MM.1S (cell line): Measurements from ENCODE around the gene PLA1A.
A peak's percentile ranks its signal among the peaks of the same experiment; 100 is the strongest.

ENCODE experiments used
- DNase-seq: peaks from one replicate; pipeline ENCODE4 v3.0.0-alpha.2; 2015
- H2AFZ ChIP-seq: fragments of 300-600 bp; sonication (generic); 2 replicates; pipeline ENCODE4 v1.6.0; 2016; ENCODE audit warnings: antibody characterized with exemption, low read length
- H3F3A ChIP-seq: fragments of 300-600 bp; sonication (generic); 2 replicates; pipeline ENCODE4 v1.6.1; 2016; ENCODE audit warnings: mild to moderate bottlenecking, antibody characterized with exemption, low read length, moderate library complexity, mixed read lengths; ENCODE audit not compliant: insufficient read depth
- H3K27ac ChIP-seq: fragments of 300-600 bp; sonication (generic); 2 replicates; pipeline ENCODE4 v1.5.1; 2016; ENCODE audit warnings: mild to moderate bottlenecking, low read length
- H3K27me3 ChIP-seq: fragments of 300-600 bp; sonication (generic); replicated peaks from 2 replicates; pipeline ENCODE4 v1.6.0; 2016; ENCODE audit warnings: low read length; ENCODE audit not compliant: insufficient read depth
- H3K36me3 ChIP-seq: fragments of 300-600 bp; sonication (generic); replicated peaks from 2 replicates; pipeline ENCODE4 v1.6.1; 2016; ENCODE audit warnings: mild to moderate bottlenecking, low read length, mixed read lengths; ENCODE audit not compliant: insufficient read depth
- H3K4me1 ChIP-seq: fragments of 300-600 bp; sonication (generic); 2 replicates; pipeline ENCODE4 v1.6.1; 2016; ENCODE audit warnings: low read length, mixed read lengths
- H3K4me2 ChIP-seq: fragments of 300-600 bp; sonication (generic); 2 replicates; pipeline ENCODE4 v1.6.0; 2016; ENCODE audit warnings: low read depth, low read length
- H3K4me3 ChIP-seq: fragments of 300-600 bp; sonication (generic); 2 replicates; pipeline ENCODE4 v1.5.1; 2016; ENCODE audit warnings: low read length, mixed read lengths
- H3K79me2 ChIP-seq: fragments of 300-600 bp; sonication (generic); 2 replicates; pipeline ENCODE4 v1.6.1; 2016; ENCODE audit warnings: mixed run types, low read length, mixed read lengths
- H3K9ac ChIP-seq: fragments of 300-600 bp; sonication (generic); 2 replicates; pipeline ENCODE4 v1.6.1; 2016; ENCODE audit warnings: low read length, mixed read lengths
- H3K9me2 ChIP-seq: fragments of 300-600 bp; sonication (generic); replicated peaks from 2 replicates; pipeline ENCODE4 v1.6.1; 2016; ENCODE audit warnings: mild to moderate bottlenecking, low read length, mixed read lengths; ENCODE audit not compliant: insufficient read depth
- H3K9me3 ChIP-seq: fragments of 300-600 bp; sonication (generic); replicated peaks from 2 replicates; pipeline ENCODE4 v1.6.1; 2016; ENCODE audit warnings: mild to moderate bottlenecking, low read length, mixed read lengths; ENCODE audit not compliant: insufficient read depth
- H4K20me1 ChIP-seq: fragments of 300-600 bp; sonication (generic); 2 replicates; pipeline ENCODE4 v1.6.1; 2016; ENCODE audit warnings: mild to moderate bottlenecking, low read length, moderate library complexity, mixed read lengths; ENCODE audit not compliant: insufficient read depth
- EZH2 ChIP-seq: fragments of 300-600 bp; sonication (generic); optimal IDR thresholded peaks from 2 replicates; pipeline ENCODE3; 2017; ENCODE audit warnings: low read depth, mild to moderate bottlenecking, antibody characterized with exemption, low read length, mixed read lengths
- EZH2phosphoT487 ChIP-seq: fragments of 300-600 bp; sonication (generic); IDR thresholded peaks from 2 replicates; pipeline ENCODE4 v1.6.1; 2018; ENCODE audit warnings: antibody characterized with exemption, low read length
- TF ChIP-seq, protein P1 (sequence below): fragments of 300-600 bp; sonication (generic); IDR thresholded peaks from 2 replicates; pipeline ENCODE4 v1.5.1; 2016; ENCODE audit warnings: antibody characterized with exemption, low read length, mixed read lengths

PLA1A gene

DNA sequence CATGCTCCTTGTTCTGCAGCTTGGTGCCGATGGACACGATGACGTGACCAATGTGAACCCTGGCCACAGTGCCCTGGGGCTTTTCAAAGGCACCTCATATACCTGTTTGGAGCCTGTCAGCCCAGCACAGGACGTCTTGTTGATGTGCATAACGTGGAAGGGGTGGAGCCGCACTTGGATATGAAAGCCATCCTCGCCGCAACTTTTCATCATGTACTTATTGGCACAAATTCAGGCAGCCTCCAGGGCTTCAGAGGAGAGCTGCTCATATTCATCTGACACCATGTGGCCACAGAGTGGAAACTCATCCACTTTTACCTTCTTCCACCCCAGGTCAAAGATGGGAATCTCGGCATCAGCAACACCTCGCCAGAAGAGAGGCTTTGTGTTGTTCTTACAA is 38.0 kb downstream of the PLA1A start:
- Histone ChIP-seq H3K79me2 (no peaks in the 10 kb centered on the region), H3K4me1 (peaks cover 40% of the 10 kb centered on the region), H3K4me2 (no peak overlapping the region), H3K27ac (no peak overlapping the region), H3K9ac (no peak overlapping the region), H3K27me3 (no peaks in the 10 kb centered on the region), H3K9me2 (no peaks in the 10 kb centered on the region), H4K20me1 (no peaks in the 10 kb centered on the region), H3K36me3 (no peaks in the 10 kb centered on the region), H3K9me3 (no peaks in the 10 kb centered on the region), H3F3A (peaks cover 19% of the 10 kb centered on the region), H2AFZ (no peak overlapping the region; the same call in 1 of the 2 replicates), H3K4me3 (no peak overlapping the region)
- DNase-seq, result no peak
- TF ChIP-seq, protein P1, sequence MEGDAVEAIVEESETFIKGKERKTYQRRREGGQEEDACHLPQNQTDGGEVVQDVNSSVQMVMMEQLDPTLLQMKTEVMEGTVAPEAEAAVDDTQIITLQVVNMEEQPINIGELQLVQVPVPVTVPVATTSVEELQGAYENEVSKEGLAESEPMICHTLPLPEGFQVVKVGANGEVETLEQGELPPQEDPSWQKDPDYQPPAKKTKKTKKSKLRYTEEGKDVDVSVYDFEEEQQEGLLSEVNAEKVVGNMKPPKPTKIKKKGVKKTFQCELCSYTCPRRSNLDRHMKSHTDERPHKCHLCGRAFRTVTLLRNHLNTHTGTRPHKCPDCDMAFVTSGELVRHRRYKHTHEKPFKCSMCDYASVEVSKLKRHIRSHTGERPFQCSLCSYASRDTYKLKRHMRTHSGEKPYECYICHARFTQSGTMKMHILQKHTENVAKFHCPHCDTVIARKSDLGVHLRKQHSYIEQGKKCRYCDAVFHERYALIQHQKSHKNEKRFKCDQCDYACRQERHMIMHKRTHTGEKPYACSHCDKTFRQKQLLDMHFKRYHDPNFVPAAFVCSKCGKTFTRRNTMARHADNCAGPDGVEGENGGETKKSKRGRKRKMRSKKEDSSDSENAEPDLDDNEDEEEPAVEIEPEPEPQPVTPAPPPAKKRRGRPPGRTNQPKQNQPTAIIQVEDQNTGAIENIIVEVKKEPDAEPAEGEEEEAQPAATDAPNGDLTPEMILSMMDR, result no peak
- TF ChIP-seq EZH2phosphoT487 (no peak), EZH2 (no peak)

DNA sequence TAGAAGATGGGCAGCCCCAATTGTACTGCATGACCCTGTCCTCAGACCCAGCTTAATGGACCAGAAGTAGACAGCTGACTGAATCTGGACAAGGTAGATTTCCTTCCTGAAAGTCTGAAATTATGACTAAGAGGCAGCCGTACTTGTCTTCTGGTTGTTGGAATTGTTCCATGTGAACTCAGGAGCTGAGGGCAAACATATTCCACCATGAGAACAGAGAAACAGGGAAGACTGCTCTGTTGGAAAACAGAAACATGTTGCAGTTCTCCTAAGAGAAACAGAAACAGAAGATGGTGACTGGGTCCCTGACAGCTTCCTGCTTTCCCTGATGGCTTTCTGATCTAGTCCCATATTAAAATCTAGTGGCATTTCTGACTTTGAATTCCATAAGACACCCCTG is 38.6 kb downstream of the PLA1A start:
- Histone ChIP-seq H3K9me2 (no peaks in the 10 kb centered on the region), H3K36me3 (no peaks in the 10 kb centered on the region), H3K4me1 (peaks cover 40% of the 10 kb centered on the region), H4K20me1 (no peaks in the 10 kb centered on the region), H3K4me2 (no peak overlapping the region), H3K27me3 (no peaks in the 10 kb centered on the region), H3K79me2 (no peaks in the 10 kb centered on the region), H3K9ac (no peak overlapping the region), H3K4me3 (no peak overlapping the region), H2AFZ (peak overlapping the region; percentile 26; the same call in 1 of the 2 replicates), H3K9me3 (no peaks in the 10 kb centered on the region), H3K27ac (no peak overlapping the region), H3F3A (peaks cover 19% of the 10 kb centered on the region)
- TF ChIP-seq EZH2phosphoT487 (no peak), EZH2 (no peak)
- TF ChIP-seq, protein P1, result no peak
- DNase-seq, result no peak

DNA sequence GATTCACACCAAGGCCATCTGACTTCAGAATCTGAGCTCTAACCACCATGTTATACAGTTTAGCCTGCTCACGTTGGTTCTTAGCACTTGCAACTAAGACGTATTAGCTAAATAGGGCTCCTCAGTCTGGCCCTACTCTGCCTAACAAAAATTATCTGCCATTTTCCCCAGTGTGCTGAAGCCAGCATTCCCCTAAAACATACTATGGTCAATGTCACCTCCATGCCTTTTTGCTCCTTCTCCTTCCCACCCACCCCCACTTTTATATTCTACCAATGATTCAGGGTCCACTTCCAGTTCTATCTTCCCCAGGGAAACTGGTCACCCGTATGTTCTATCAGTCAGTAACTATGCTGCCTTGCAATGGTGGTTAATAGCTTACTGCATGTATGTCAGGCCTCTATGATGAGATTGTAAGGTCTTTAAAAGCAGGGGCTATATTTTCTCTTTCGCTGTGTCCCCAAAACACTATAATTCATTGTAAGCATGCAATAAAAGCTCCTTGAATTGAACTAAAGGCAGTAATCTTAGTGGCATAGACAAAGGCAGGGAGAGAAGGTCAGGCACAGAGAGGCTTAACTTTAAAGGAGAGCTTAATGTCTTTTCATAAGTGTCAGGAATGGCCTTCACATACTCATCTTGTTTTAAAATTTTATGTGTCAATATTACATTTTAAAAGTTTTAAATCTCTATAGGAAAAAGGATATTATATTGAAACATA is 39.4 kb downstream of the PLA1A start:
- H3K9me2 ChIP-seq, result no peaks in the 10 kb centered on the region
- no peaks in the 10 kb centered on the region for H3K79me2 ChIP-seq
- no peak overlapping the region; the same call in 1 of the 2 replicates for H3K9ac ChIP-seq
- H2AFZ ChIP-seq, result no peak overlapping the region
- no peaks in the 10 kb centered on the region for H3K9me3 ChIP-seq
- no peak overlapping the region for H3K4me3 ChIP-seq
- H3K36me3 ChIP-seq, result no peaks in the 10 kb centered on the region
- DNase-seq, result no peak
- H3K27ac ChIP-seq, result peak overlapping the region; percentile 93
- H3K4me1 ChIP-seq, result peaks cover 43% of the 10 kb centered on the region
- H3K27me3 ChIP-seq, result no peaks in the 10 kb centered on the region
- TF ChIP-seq, protein P1, result no peak
- TF ChIP-seq EZH2 (no peak), EZH2phosphoT487 (no peak)
- peaks cover 19% of the 10 kb centered on the region for H3F3A ChIP-seq
- peak overlapping the region; percentile 69; the same call in 1 of the 2 replicates for H3K4me2 ChIP-seq
- no peaks in the 10 kb centered on the region for H4K20me1 ChIP-seq
